GM12878 (cell line): ENCODE results near the gene KRTAP4-5. TPM values are rescaled to one million over a fixed set of nuclear protein-coding genes. Genes with fewer than 3 reads are reported as not detected.

Experiments
- ATAC-seq: fragments of 200-7000 bp; cut with Tn5 transposase; 3 replicates; pipeline ENCODE4 v1.9.1; 2020; ENCODE audit warnings: mild to moderate bottlenecking, moderate library complexity
- BruUV-seq: library from RNA; stranded (reverse); fragments of 400-500 nt; replicated peaks from 2 replicates; lab custom pipeline; 2021; lab: Mats Ljungman, UMichigan
- CTCF ChIA-PET: fragments of 300-600 bp; sonication (Branson Sonifier 250); formaldehyde crosslinking; extraction: SDS; loops from one replicate; lab custom pipeline; 2021; ENCODE audit warnings: inconsistent platforms; lab: Yijun Ruan, JAX
- POLR2A ChIA-PET: fragments of 350-600 bp; formaldehyde crosslinking; extraction: SDS; loops from one replicate; lab custom pipeline; 2021; ENCODE audit warnings: inconsistent platforms; lab: Charles Lee
- RAD21 ChIA-PET: fragments of 300-600 bp; sonication (Branson Sonifier 250); formaldehyde crosslinking; loops from one replicate; lab custom pipeline; 2023; ENCODE audit warnings: antibody characterized with exemption; ENCODE audit not compliant: unreplicated experiment; lab: Charles Lee
- SMC1A ChIA-PET: fragments of 300-600 bp; sonication (Branson Sonifier 250); formaldehyde crosslinking; loops from one replicate; lab custom pipeline; 2023; ENCODE audit not compliant: unreplicated experiment, uncharacterized antibody; lab: Charles Lee
- DNase-seq: peaks from one replicate; pipeline ENCODE4 v3.0.0-alpha.2; 2011; ENCODE audit warnings: low read depth, low spot score
- FAIRE-seq: peaks from 3 replicates; lab custom pipeline; 2011; peaks lifted over from hg19 to GRCh38; lab: Jason Lieb, UNC
- H2AFZ ChIP-seq: 2 replicates; pipeline ENCODE4 v1.6.0; 2011; ENCODE audit warnings: low read depth, low read length, control low read depth; ENCODE audit not compliant: control insufficient read depth
- H3K27ac ChIP-seq: 2 replicates; pipeline ENCODE4 v1.5.1; 2011; ENCODE audit warnings: control low read depth; ENCODE audit not compliant: control insufficient read depth, insufficient read depth
- H3K27me3 ChIP-seq, 2 experiments: replicated peaks in 1 of 2; 2 replicates each; pipeline versions ENCODE4 v1.6.0 to v1.6.1; 2011; ENCODE audit warnings: low read length in 1 of 2; ENCODE audit not compliant: control insufficient read depth in 2 of 2, insufficient read depth in 2 of 2
- H3K36me3 ChIP-seq, 2 experiments: 2 replicates each; pipeline ENCODE4 v1.5.1; 2011; ENCODE audit warnings: low read length in 1 of 2; ENCODE audit not compliant: control insufficient read depth in 2 of 2, insufficient read depth in 2 of 2
- H3K4me1 ChIP-seq: 2 replicates; pipeline ENCODE4 v1.6.1; 2011; ENCODE audit warnings: mild to moderate bottlenecking, low read length, moderate library complexity, mixed read lengths; ENCODE audit not compliant: control insufficient read depth, insufficient read depth
- H3K4me2 ChIP-seq: 2 replicates; pipeline ENCODE4 v1.6.0; 2011; ENCODE audit warnings: control low read depth; ENCODE audit not compliant: control insufficient read depth, insufficient read depth
- H3K4me3 ChIP-seq: fragments of 200-600 bp; sonication (generic); 2 replicates; pipeline ENCODE4 v1.5.1; 2016
- H3K79me2 ChIP-seq: 2 replicates; pipeline ENCODE4 v1.6.0; 2011; ENCODE audit warnings: low read length; ENCODE audit not compliant: control insufficient read depth, insufficient read depth
- H3K9ac ChIP-seq: 2 replicates; pipeline ENCODE4 v1.8.0; 2011; ENCODE audit warnings: low read length, control low read depth, mixed read lengths; ENCODE audit not compliant: control insufficient read depth, insufficient read depth
- H3K9me3 ChIP-seq: replicated peaks from 3 replicates; pipeline ENCODE4 v1.5.1; 2011; ENCODE audit warnings: mild to moderate bottlenecking, low read length; ENCODE audit not compliant: control insufficient read depth, insufficient read depth
- H4K20me1 ChIP-seq: 2 replicates; pipeline ENCODE4 v1.6.0; 2011; ENCODE audit not compliant: control insufficient read depth, insufficient read depth
- CBX5 ChIP-seq: sonication (generic); IDR thresholded peaks from 2 replicates; pipeline ENCODE4 v1.6.1; 2016; ENCODE audit warnings: low read depth, moderate library complexity, mild to moderate bottlenecking, inconsistent platforms
- CHD1 ChIP-seq: IDR thresholded peaks from 2 replicates; pipeline ENCODE4 v1.6.1; 2012; ENCODE audit warnings: low read depth, low read length, improper control_type of control experiment
- CHD4 ChIP-seq: fragments of 200-600 bp; sonication (generic); IDR thresholded peaks from 2 replicates; pipeline ENCODE4 v1.6.1; 2016; ENCODE audit warnings: mild to moderate bottlenecking
- EZH2 ChIP-seq: IDR thresholded peaks from 2 replicates; pipeline ENCODE4 v1.6.1; 2012; ENCODE audit warnings: low read depth, mild to moderate bottlenecking, control low read depth, inconsistent platforms, low read length, borderline replicate concordance; ENCODE audit not compliant: control insufficient read depth
- GABPA ChIP-seq: IDR thresholded peaks from 2 replicates; pipeline ENCODE4 v1.6.1; 2014; ENCODE audit warnings: antibody characterized with exemption, low read depth, mild to moderate bottlenecking, inconsistent platforms
- GATAD2B ChIP-seq: fragments of 450-650 bp; conservative IDR thresholded peaks from 2 replicates; pipeline ENCODE4 v1.6.1; 2017; ENCODE audit warnings: low read depth, mild to moderate bottlenecking, moderate library complexity
- KDM1A ChIP-seq: fragments of 200-600 bp; sonication (generic); IDR thresholded peaks from 2 replicates; pipeline ENCODE4 v1.6.1; 2016; ENCODE audit warnings: borderline replicate concordance
- MTA2 ChIP-seq: fragments of 450-650 bp; IDR thresholded peaks from 2 replicates; pipeline ENCODE4 v1.6.1; 2016; ENCODE audit warnings: low read depth, mild to moderate bottlenecking, moderate library complexity
- NFIC ChIP-seq: IDR thresholded peaks from 2 replicates; pipeline ENCODE4 v1.6.1; 2012; ENCODE audit warnings: low read depth, mild to moderate bottlenecking, inconsistent platforms, low read length, moderate library complexity
- NRF1 ChIP-seq: conservative IDR thresholded peaks from 2 replicates; pipeline ENCODE4 v1.6.1; 2011; ENCODE audit warnings: mild to moderate bottlenecking, low read depth, low read length, improper control_type of control experiment
- TCF12 ChIP-seq: IDR thresholded peaks from 2 replicates; pipeline ENCODE4 v1.6.1; 2011; ENCODE audit warnings: low read depth, mild to moderate bottlenecking, low read length
- YBX1 ChIP-seq: fragments of 450-650 bp; IDR thresholded peaks from 2 replicates; pipeline ENCODE4 v1.6.1; 2016; ENCODE audit warnings: antibody characterized with exemption
- WGBS: methylation state at CpG from one replicate; pipeline ENCODE4 v1.1.6; 2016; ENCODE audit warnings: low lambda C conversion rate; ENCODE audit not compliant: insufficient replicate concordance, insufficient coverage; ENCODE audit errors: missing lambda C conversion rate; 5-methylcytosine and 5-hydroxymethylcytosine counted together
- in situ Hi-C: fragments of 300-500 bp; cut with MboI; formaldehyde crosslinking; loops from 9 replicates; pipeline ENCODE4 v1.14.3; 2018; ENCODE audit warnings: mixed read lengths
- intact Hi-C: fragments of 100-400 bp; cut with micrococcal nuclease; formaldehyde crosslinking; loops from one replicate; pipeline ENCODE4 v1.14.2; 2022; ENCODE audit not compliant: unreplicated experiment
- polyA plus RNA-seq, 11 experiments: library from polyadenylated mRNA; depleted of rRNA in 4 of 11; unstranded in 6 of 11; stranded (reverse) in 5 of 11; fragments of >200 nt; fragmentation: Nextera tagmentation in 4 of 11; fragmentation: Illumina TruSeq in 1 of 11; extraction: Ambion mirVana in 4 of 11; extraction: Trizol in 1 of 11; gene quantifications; 1 replicate in 1 of 11; 2 replicates in 10 of 11; pipeline versions ENCODE4 v1.2.1 to v1.2.3, GENCODE V29; 2011 to 2016; ENCODE audit warnings: inconsistent platforms in 2 of 11, missing spikeins in 2 of 11, low read depth in 1 of 11
- total RNA-seq, 4 experiments: library from RNA; depleted of rRNA in 3 of 4; stranded (reverse); fragments of >200 nt in 3 of 4; fragmentation: Illumina TruSeq in 1 of 4; extraction: Trizol in 1 of 4; gene quantifications; 2 replicates each; pipeline versions ENCODE4 v1.2.1 to v1.2.3, GENCODE V29; 2013 to 2021
- TF ChIP-seq, protein P1 (sequence below), 3 experiments: IDR thresholded peaks in 2 of 3; conservative IDR thresholded peaks in 1 of 3; 2 replicates each; pipeline ENCODE4 v1.5.1; 2011; ENCODE audit warnings: low read depth in 3 of 3, low read length in 3 of 3, mild to moderate bottlenecking in 3 of 3, control low read depth in 2 of 3, moderate library complexity in 2 of 3, inconsistent platforms in 1 of 3, mixed read lengths in 1 of 3; ENCODE audit not compliant: control insufficient read depth in 2 of 3, insufficient read depth in 1 of 3; ENCODE audit errors: extremely low read depth in 1 of 3
- TF ChIP-seq, protein P2 (sequence below): fragments of 450-650 bp; conservative IDR thresholded peaks from 2 replicates; pipeline ENCODE4 v1.6.1; 2017; ENCODE audit warnings: mild to moderate bottlenecking, moderate library complexity

KRTAP4-5 gene
- total and polyA plus RNA-seq, 10 of the 15 experiments (the other 5 are each of a cell fraction or from before 2014, with no cell fraction given) = not detected

- no peaks in the 10 kb centered on the region for H4K20me1 ChIP-seq
- ChIA-PET SMC1A (no interaction called here), POLR2A (no interaction called here), RAD21 (no interaction called here), CTCF (no interaction called here)
- no peak overlapping the region for H2AFZ ChIP-seq
- intact Hi-C loops = no loop called here
- H3K4me3 ChIP-seq = no peak overlapping the region
- H3K9me3 ChIP-seq = no peaks in the 10 kb centered on the region
- in situ Hi-C loops = no loop called here
- no peaks in the 10 kb centered on the region for H3K79me2 ChIP-seq
- H3K27me3 ChIP-seq = no peaks in the 10 kb centered on the region
- BruUV-seq = no TSS peak
- TF ChIP-seq NRF1 (no peak), TCF12 (no peak), EZH2 (no peak), YBX1 (no peak), KDM1A (no peak), CHD1 (no peak), CBX5 (no peak), CHD4 (no peak), GABPA (no peak), MTA2 (no peak), GATAD2B (no peak), NFIC (no peak)
- TF ChIP-seq, protein P1, sequence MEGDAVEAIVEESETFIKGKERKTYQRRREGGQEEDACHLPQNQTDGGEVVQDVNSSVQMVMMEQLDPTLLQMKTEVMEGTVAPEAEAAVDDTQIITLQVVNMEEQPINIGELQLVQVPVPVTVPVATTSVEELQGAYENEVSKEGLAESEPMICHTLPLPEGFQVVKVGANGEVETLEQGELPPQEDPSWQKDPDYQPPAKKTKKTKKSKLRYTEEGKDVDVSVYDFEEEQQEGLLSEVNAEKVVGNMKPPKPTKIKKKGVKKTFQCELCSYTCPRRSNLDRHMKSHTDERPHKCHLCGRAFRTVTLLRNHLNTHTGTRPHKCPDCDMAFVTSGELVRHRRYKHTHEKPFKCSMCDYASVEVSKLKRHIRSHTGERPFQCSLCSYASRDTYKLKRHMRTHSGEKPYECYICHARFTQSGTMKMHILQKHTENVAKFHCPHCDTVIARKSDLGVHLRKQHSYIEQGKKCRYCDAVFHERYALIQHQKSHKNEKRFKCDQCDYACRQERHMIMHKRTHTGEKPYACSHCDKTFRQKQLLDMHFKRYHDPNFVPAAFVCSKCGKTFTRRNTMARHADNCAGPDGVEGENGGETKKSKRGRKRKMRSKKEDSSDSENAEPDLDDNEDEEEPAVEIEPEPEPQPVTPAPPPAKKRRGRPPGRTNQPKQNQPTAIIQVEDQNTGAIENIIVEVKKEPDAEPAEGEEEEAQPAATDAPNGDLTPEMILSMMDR (IDR thresholded peaks at IDR 0.05 in 2 of 3, conservative IDR thresholded peaks at IDR 0.05 in 1 of 3; ENCODE audit: control insufficient read depth in 2 of 3, extremely low read depth in 1 of 3, insufficient read depth in 1 of 3, low read depth in 3 of 3, low read length in 3 of 3) = no peak
- TF ChIP-seq, protein P2, sequence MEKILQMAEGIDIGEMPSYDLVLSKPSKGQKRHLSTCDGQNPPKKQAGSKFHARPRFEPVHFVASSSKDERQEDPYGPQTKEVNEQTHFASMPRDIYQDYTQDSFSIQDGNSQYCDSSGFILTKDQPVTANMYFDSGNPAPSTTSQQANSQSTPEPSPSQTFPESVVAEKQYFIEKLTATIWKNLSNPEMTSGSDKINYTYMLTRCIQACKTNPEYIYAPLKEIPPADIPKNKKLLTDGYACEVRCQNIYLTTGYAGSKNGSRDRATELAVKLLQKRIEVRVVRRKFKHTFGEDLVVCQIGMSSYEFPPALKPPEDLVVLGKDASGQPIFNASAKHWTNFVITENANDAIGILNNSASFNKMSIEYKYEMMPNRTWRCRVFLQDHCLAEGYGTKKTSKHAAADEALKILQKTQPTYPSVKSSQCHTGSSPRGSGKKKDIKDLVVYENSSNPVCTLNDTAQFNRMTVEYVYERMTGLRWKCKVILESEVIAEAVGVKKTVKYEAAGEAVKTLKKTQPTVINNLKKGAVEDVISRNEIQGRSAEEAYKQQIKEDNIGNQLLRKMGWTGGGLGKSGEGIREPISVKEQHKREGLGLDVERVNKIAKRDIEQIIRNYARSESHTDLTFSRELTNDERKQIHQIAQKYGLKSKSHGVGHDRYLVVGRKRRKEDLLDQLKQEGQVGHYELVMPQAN = no peak
- TF ChIP-seq, all 136 proteins: peak for 0
- Histone ChIP-seq H3K4me2 (no peak overlapping the region), H3K36me3 (no peaks in the 10 kb centered on the region), H3K4me1 (no peaks in the 10 kb centered on the region), H3K27ac (no peak overlapping the region), H3K9ac (no peak overlapping the region)
- DNase-seq = no peak
- no peak for ATAC-seq
- FAIRE-seq = no peak
- 0% methylated on average over 2 of the region's 2 CpGs for WGBS
Observed at GRCh38 chr17:41153856-41154255, 4.2 kb upstream of the KRTAP4-5 start.
